RWPE2 (cell line): ENCODE data around the gene MBOAT1.

Source experiments
- ATAC-seq: fragments of 200-7000 bp; cut with Tn5 transposase; 3 replicates; pipeline ENCODE4 v1.9.1; 2021; ENCODE audit warnings: low read depth
- DNase-seq: peaks from one replicate; pipeline ENCODE4 v3.0.0-alpha.2; 2020; ENCODE audit warnings: low spot score
- H3K27ac ChIP-seq: fragments of 450-650 bp; 2 replicates; pipeline ENCODE4 v1.5.1; 2017; ENCODE audit warnings: mild to moderate bottlenecking; ENCODE audit not compliant: poor library complexity, severe bottlenecking
- H3K27me3 ChIP-seq: fragments of 250-450 bp; sonication (Bioruptor Pico); 2 replicates; pipeline ENCODE4 v1.5.1; 2021; ENCODE audit warnings: mild to moderate bottlenecking, moderate library complexity; ENCODE audit not compliant: insufficient read depth, poor library complexity, severe bottlenecking
- H3K36me3 ChIP-seq: fragments of 250-450 bp; sonication (Bioruptor Pico); 2 replicates; pipeline ENCODE4 v1.5.1; 2020; ENCODE audit warnings: low read depth, mild to moderate bottlenecking, moderate library complexity
- H3K4me1 ChIP-seq: fragments of 250-450 bp; sonication (Bioruptor Pico); 2 replicates; pipeline ENCODE4 v1.5.1; 2021; ENCODE audit warnings: mild to moderate bottlenecking, moderate library complexity; ENCODE audit not compliant: insufficient read depth, poor library complexity, severe bottlenecking
- H3K4me3 ChIP-seq: fragments of 250-450 bp; sonication (Bioruptor Pico); 2 replicates; pipeline ENCODE4 v1.5.1; 2021; ENCODE audit warnings: mild to moderate bottlenecking, moderate library complexity; ENCODE audit not compliant: severe bottlenecking
- H3K9me3 ChIP-seq: fragments of 250-450 bp; sonication (Bioruptor Pico); 2 replicates; pipeline ENCODE4 v1.5.1; 2021; ENCODE audit warnings: mild to moderate bottlenecking, moderate library complexity; ENCODE audit not compliant: severe bottlenecking
- CTCF ChIP-seq: fragments of 450-650 bp; IDR thresholded peaks from one replicate; pipeline ENCODE4 v1.5.1; 2017; ENCODE audit warnings: mild to moderate bottlenecking, moderate library complexity; ENCODE audit not compliant: poor library complexity, severe bottlenecking

Gene MBOAT1

GRCh38 chr6:20102397-20103073, 109.7 kb downstream of the MBOAT1 start:
- DNase-seq = no peak
- Histone ChIP-seq H3K27me3 (no peaks in the 10 kb centered on the region), H3K27ac (no peak overlapping the region), H3K36me3 (no peaks in the 10 kb centered on the region), H3K4me3 (no peak overlapping the region), H3K9me3 (no peaks in the 10 kb centered on the region), H3K4me1 (no peaks in the 10 kb centered on the region)
- no peak for ATAC-seq
- no peak for TF ChIP-seq CTCF

DNA sequence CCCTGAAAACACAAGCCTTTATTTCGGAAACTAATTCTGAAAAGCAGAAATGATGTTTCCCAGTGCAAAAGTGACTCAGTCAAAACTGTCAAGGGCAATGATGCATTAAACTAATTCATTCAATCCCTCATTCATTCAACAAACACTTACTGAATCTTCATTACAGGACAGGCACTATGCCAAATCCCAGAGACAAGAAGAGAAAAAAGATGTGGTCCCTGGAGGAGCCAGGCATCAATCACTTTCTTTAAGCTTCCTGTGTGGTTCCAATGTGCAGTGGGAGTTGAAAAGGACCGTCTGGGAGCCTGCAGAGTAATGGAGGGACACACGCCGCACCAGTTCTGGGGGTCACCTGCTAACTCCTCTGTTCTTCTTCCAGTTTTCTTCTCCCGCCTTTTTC, 113.1 kb downstream of the MBOAT1 start:
- Histone ChIP-seq H3K27me3 (no peaks in the 10 kb centered on the region), H3K4me3 (no peak overlapping the region), H3K27ac (no peak overlapping the region), H3K36me3 (no peaks in the 10 kb centered on the region), H3K9me3 (no peaks in the 10 kb centered on the region), H3K4me1 (no peaks in the 10 kb centered on the region)
- no peak for TF ChIP-seq CTCF
- ATAC-seq = no peak
- no peak for DNase-seq

- H3K4me1 ChIP-seq = no peaks in the 10 kb centered on the region
- no peaks in the 10 kb centered on the region for H3K27me3 ChIP-seq
- H3K4me3 ChIP-seq = no peak overlapping the region
- TF ChIP-seq CTCF = no peak
- no peak for ATAC-seq
- H3K36me3 ChIP-seq = no peaks in the 10 kb centered on the region
- DNase-seq = no peak
- H3K9me3 ChIP-seq = no peaks in the 10 kb centered on the region
- H3K27ac ChIP-seq = no peak overlapping the region
Observed at GRCh38 chr6:20098267-20098876, 113.9 kb downstream of the MBOAT1 start.

- Histone ChIP-seq H3K27ac (no peak overlapping the region), H3K27me3 (no peaks in the 10 kb centered on the region), H3K9me3 (no peaks in the 10 kb centered on the region), H3K4me1 (no peaks in the 10 kb centered on the region), H3K4me3 (no peak overlapping the region), H3K36me3 (no peaks in the 10 kb centered on the region)
- DNase-seq (no peak), ATAC-seq (no peak)
- TF ChIP-seq CTCF = no peak
Observed at GRCh38 chr6:20096536-20096935, 115.7 kb downstream of the MBOAT1 start.

- no peaks in the 10 kb centered on the region for H3K4me1 ChIP-seq
- no peak overlapping the region for H3K4me3 ChIP-seq
- H3K36me3 ChIP-seq = no peaks in the 10 kb centered on the region
- H3K27me3 ChIP-seq = no peaks in the 10 kb centered on the region
- TF ChIP-seq CTCF = no peak
- no peak for DNase-seq
- no peaks in the 10 kb centered on the region for H3K9me3 ChIP-seq
- no peak overlapping the region for H3K27ac ChIP-seq
- no peak for ATAC-seq
Observed at GRCh38 chr6:20095436-20095835, 116.8 kb downstream of the MBOAT1 start.
